ENCODE measurements around the gene ANKAR.
A peak's percentile ranks its signal among the peaks of the same experiment; 100 is the strongest.
"Not testable (repeated sequence)": the region's sequence is repeated elsewhere in the genome, so short reads cannot be mapped to it uniquely, and the experiment has no call there.

The ANKAR gene, protein sequence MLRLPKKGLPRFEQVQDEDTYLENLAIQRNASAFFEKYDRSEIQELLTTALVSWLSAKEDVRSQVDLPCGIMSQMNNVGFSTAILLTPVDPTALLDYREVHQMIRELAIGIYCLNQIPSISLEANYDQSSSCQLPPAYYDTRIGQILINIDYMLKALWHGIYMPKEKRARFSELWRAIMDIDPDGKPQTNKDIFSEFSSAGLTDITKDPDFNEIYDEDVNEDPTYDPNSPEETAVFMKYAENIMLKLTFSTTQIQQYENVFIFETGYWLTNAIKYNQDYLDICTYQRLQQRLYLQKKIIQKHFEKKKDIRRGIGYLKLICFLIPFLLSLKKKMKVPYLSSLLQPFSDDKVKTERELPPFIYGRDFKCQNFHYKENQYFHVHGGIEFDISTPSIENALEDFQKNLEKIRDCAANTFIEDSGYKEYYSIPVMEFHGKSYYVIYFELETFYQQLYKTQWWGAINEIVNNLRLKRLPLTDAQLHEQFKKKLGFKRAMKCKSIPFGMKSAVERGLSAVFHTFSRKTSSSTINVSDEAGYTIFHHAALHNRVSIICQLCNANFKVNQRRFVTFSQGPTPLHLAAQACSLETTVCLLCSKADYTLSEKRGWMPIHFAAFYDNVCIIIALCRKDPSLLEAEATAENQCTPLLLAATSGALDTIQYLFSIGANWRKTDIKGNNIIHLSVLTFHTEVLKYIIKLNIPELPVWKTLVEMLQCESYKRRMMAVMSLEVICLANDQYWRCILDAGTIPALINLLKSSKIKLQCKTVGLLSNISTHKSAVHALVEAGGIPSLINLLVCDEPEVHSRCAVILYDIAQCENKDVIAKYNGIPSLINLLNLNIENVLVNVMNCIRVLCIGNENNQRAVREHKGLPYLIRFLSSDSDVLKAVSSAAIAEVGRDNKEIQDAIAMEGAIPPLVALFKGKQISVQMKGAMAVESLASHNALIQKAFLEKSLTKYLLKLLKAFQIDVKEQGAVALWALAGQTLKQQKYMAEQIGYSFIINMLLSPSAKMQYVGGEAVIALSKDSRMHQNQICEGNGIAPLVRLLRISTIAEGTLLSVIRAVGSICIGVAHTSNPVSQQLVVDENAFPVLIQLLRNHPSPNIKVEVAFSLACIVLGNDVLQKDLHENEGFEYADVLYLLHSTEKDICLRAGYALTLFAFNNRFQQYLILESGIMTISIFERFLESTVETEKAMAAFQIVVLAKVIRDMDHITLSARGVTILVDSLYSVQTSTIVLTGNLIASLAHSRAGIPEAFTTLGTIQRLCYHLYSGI (N-terminal part only)

DNA sequence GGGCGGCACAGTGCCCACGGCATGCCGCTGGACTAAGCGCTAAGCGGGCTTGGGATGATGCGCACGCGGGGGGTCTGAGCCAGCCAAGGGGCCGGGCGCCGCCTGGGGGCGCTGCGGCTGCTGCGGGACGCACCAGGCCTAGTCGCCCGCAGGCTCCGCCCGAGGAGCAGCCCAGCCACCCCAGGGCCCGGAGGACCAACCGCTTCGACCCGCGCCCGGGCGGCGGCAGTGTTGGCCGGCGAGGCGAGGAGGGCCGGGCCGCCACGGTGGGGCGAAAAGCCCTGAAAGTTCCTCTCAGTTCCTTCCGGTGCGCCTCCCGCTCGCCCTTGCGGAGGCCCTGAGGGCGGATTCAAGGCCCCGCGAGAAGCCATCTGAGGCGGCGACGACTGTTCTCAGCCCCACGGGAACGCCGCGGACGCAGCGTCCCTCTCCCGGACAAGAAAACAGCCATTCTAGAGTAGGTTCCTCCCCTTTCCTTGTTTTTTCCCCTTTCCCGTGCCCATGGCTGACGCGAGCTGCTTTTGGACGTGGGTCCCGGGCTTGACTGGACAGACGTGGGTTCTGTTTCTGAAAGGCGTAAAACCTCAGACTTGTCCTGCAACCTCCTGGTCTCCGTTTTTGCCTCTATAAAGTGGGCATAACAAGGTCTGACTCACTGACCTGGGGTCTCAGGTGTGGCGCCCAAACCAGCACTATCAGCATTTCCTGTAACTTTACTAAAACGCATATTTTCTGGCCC, at the start of gene ANKAR:
Gene ANKAR, plus strand, starts transcription at position 297 of the 739 bp plus-strand sequence. CDS start 1,821 bp downstream, outside the sequence.
- peak; percentile 28 for DNase-seq

- DNase-seq = no peak
These were observed 48.8 kb upstream of the ANKAR start for GRCh38 chr2:189625636-189626035.

DNA sequence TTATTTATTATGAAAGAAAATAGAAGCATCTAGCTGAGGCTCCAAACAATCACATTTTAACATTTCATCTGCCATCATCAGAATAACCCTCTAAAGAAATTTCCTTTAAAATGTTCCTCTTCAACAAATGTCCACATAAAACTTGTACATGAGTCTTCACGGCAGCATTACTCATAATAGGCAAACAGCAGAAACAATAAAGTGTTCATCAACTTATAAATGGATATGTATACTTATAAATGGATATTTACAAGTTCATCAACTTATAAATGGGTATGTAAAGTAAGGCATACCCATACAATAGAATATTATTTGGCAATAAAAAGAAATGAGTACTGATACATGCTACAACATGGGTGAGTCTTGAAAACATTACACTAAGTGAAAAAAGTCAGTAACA, 46.7 kb upstream of the ANKAR start:
- no peak for DNase-seq

- DNase-seq = no peak
These were observed 45.5 kb upstream of the ANKAR start for GRCh38 chr2:189628817-189629530.

DNA sequence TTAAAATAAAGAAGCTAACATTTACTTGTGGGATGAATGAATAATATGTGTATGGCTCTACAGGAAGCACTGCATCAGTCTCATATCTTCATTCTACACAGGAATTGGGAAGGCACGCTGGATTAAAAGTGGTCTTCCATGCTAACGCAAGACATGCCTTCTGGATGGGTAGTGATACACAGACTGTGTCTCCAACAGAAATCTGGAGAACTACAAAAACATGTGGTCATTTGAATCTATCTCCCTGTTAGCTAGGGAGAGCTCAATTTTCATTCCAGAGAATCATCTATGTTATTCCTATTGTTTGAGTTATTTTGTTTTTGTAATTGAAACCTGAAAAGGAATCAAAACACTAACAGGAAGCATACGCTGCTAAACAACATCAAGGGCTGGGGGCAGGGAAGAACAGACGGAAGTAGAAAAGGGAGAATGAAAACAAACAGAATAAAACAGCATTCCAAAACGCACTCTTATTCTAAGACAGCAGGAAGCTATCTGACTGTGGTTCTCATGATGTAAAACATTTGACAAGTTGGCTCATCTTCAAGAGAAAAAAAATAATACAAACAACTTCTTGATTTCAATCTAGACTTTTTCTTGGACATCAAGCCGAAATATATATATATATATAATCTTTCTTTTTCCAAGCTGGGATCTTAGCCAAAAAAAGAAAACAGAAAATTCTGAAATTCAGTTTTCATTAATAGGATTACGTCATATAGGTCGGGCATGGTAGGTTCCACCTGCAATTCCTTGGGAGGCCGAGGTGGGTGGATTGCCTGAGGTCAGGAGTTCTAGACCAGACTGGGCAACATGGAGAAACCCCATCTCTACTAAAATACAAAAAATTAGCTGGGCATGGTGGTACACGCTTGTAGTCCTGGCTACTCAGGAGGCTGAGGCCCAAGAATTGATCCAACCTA, 44.7 kb upstream of the ANKAR start:
- no peak for DNase-seq

- no peak for DNase-seq
These were observed 42.6 kb upstream of the ANKAR start for GRCh38 chr2:189631849-189632248.

DNA sequence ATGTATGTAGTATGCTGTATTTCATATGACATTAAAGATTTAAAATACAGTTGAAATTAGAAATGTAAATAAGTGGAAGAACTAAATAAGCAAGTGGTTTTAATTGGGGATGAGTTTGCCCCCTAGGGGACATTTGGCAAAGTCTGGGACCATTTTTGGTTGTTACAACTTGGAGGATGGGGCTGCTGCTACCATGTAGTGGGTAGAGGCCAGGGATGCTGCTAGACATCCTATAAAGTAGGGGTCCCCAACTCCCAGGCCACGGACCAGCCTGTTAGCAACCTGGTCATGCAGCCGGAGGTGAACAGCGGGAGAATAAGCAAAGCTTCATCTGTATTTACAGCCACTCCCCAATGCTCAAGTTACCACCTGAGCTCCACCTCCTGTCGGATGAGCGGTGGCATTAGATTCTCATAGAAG, 41.1 kb upstream of the ANKAR start:
- no peak for DNase-seq

GRCh38 chr2:189635353-189635752, 39.1 kb upstream of the ANKAR start:
- DNase-seq = no peak

- DNase-seq = no peak
These were observed 36.0 kb upstream of the ANKAR start for GRCh38 chr2:189638301-189639006.

- DNase-seq = no peak
These were observed 35.4 kb upstream of the ANKAR start for GRCh38 chr2:189639007-189639609.

GRCh38 chr2:189641002-189641401, 33.5 kb upstream of the ANKAR start:
- no peak for DNase-seq

DNA sequence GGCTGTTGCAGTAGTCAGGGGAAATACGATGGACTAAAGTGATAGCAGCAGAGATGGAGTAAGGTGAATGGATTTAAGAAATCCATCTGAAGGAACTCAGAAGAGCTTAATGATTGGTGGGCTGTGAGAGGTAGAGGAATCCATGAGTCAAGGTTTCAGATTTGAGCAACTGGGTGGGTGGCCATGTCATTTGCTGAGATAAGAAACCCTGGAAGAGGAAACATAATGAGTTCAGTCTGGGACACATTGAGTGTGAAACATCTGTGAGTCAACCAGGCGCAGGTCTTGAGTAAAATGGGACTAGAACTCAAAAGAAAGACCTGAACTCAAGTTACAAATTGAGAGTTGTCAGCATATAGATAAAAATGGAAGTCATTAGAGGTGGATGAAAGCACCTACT, 32.9 kb upstream of the ANKAR start:
- DNase-seq = no peak

DNA sequence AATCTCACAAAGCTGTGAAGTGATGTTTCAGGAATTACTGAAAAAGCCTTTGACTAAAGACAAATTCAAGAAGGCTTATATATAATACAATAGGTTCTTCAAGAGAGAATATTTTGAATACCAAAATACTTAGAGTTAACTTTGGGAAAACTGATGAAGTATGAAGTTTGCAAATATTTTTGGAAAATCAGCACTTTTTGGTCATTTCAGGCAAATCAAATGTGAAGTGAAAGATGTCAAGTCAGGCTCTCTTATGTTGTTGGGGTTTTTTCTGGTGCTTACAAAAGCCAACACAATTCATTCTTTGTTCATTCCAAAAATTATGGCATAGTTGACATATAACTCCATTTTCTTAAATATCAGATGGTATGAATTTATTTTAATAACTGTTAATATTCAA, 27.9 kb upstream of the ANKAR start:
- DNase-seq = no peak

GRCh38 chr2:189648846-189649509, 25.5 kb upstream of the ANKAR start:
- no peak for DNase-seq

DNA sequence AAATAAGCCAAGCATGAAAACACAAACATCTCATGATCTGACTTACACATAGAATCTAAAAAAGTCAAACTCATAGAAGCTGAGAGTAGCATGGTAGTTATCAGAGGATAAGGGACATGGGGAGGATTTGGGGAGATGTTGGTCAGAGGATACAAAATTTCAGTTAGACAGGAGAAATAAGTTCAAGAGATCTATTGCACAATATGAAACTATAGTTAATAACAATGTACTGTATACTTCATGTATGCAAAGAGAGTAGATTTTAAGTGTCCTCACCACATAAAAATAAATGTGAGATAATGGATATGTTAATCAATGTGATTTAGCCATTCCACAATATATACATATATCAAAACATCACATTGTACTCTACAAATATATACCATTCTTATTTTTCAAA, 23.2 kb upstream of the ANKAR start:
- no peak for DNase-seq

- DNase-seq = not testable (repeated sequence)
These were observed 21.0 kb upstream of the ANKAR start for GRCh38 chr2:189653464-189653863.

- no peak for DNase-seq
These were observed 19.8 kb upstream of the ANKAR start for GRCh38 chr2:189654641-189655040.

GRCh38 chr2:189657867-189658266, 16.6 kb upstream of the ANKAR start:
- DNase-seq = no peak
